Activated T-cell treated with anti-CD3 and anti-CD28 coated beads, Interleukin-2, amount 50 U/mL, for 48 hours (primary cell): ENCODE measurements around the gene POLR2L.

ENCODE experiments used
- DNase-seq, 2 experiments: peaks; one replicate each; pipeline ENCODE4 v3.0.0-alpha.2; 2020

Gene POLR2L

DNA sequence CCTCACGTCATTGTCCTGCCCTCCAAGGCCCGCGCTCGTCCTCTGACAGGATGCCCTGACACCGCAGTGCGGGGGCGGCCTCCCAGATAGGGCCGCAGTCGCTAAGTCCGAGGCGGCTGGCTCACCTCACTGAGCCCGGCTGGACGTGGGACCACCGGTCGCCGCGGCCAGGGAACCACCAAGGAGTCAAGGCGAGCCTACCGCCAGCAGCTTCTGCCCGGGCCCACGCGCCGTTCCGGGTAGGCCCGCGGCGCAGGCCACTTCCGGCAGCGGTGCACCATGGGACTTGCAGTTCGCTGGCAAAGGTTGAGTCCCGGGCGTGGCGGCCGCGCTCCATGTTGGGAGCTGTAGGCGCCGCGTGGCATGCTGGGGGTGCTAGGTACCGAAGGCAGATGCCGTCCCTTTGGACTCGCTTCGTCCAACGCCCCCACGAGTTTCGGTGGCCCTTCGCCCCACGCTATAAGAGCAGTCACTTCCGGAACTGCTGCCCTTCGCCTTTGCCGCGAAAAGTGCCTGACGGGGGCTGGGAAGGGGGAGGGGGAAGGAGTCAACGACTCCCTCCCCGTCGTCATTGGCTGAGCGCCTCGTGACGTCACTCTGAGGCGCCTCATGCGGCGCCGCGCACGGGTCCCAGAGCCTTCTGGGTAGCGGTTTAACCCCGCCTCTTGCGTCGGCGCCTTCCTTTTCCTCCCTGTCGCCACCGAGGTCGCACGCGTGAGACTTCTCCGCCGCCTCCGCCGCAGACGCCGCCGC is 32.9 kb downstream of the POLR2L start, which contains the start of gene RPLP2:
Gene RPLP2 (plus strand): TSS at position 681 of the 753 bp plus-strand sequence. CDS start 268 bp downstream, outside the sequence.
- DNase-seq, result peak; percentile 99

DNA sequence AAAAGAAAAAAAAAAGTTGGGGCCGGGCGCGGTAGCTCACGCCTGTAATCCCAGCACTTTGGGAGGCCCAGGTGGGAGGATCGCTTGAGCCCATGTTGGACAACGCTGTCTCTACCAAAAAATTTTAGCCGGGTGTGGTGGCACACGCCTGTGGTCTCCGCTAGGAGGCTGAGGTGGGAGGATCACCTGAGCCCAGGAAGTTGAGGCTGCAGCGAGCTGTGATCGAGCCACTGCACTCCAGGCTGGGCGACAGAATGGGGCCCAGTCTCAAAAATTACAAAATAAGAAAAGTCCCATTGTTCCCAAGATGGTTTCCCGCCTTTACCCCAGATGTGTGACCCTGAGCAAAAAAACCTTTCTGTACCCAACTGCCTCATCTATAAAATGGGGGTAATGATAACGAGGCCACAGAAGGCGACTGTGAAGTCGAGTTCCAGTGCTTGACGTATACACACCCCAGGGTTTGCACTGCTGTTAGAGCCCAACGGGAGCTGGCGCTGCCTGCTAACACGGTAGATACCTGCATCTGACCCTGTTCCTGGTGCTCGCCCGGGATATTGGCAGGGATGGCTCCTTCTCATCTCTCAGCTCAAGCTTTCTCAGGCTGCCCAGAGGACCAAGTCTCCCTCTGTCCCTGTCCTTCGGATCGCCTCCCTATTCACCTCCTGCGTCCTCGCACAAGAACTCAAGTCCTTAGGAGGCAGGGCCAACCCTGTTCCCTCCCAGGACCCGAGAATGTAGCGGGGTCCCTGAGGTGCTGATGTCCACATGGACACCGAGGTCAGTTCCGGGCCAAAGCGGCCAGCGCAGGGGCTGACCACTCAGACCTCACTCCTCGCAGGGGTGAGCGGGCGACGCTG is 33.7 kb downstream of the POLR2L start:
- DNase-seq, result peak in 1 of 2 experiments; percentile 66

DNA sequence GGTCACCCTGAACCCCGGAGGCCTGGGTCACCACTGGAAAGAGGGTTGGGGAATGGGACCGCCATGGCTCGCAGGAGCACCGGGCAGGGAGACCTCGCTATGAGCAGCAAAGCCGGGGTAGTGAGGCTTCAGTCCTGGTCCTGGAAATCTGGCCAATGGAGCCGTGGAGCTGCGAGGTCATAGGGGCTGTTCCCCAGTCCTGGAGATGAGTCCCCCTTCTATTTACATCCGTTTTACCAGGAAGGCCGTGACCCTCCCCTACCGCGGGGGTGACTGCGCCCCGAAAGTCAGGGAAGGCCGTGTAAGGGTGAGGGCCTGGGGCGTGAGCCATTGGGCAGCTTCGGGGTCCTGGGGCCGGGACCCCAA is 37.7 kb downstream of the POLR2L start:
- no peak for DNase-seq

DNA sequence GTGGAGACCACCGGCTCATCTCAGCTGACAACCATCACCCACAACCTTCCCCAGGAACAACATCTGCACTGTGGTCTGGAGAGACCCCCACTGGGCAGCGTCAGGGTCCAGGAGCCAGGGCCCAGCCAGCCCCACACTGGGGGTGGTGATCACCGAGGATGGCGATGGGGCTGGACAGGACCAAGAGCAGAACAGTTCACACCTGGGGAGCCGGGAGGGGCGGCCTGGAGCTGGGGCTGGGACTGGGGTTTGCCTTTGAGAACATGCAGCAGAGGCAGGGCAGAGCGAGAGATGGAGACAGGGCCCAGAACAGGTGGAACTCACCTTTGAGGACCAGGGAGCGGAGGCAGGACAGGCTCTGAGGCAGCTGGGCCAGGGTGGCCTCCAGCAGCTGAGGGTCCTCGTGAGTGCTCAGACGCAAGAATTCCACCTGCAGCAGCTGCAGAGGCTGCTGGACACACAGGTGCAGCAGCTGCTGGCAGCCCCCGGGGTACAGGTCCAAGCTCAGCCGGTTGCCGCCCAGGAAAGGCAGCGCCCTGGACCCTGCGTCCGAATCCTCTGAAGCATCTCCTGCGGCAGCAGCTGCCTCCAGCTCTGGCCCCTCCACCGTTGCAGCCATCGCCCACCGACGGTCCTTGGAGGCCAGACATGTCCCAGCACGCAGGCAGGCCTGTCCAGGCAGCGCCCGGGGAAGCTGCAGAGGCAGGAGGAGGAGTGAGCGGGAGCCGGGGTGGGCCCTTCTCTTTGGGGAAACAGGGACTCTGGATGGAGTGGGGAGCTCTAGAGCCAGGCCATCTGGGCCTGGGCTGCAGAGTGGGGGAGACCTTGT is 38.3 kb downstream of the POLR2L start:
- no peak for DNase-seq

DNA sequence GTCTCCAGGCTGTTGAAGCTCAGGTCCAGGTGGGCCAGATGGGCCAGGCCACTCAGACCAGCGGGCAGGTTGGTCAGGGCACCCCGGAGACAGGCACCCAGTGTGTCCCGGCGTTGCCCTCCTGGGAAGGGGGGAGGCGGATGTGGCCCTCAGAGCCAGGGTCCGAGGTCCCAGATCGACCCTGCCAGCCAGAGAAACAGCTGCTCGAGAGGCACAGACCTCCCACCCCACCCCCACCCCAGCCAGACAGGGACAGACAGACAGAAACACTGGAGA is 38.9 kb downstream of the POLR2L start:
- no peak for DNase-seq

DNA sequence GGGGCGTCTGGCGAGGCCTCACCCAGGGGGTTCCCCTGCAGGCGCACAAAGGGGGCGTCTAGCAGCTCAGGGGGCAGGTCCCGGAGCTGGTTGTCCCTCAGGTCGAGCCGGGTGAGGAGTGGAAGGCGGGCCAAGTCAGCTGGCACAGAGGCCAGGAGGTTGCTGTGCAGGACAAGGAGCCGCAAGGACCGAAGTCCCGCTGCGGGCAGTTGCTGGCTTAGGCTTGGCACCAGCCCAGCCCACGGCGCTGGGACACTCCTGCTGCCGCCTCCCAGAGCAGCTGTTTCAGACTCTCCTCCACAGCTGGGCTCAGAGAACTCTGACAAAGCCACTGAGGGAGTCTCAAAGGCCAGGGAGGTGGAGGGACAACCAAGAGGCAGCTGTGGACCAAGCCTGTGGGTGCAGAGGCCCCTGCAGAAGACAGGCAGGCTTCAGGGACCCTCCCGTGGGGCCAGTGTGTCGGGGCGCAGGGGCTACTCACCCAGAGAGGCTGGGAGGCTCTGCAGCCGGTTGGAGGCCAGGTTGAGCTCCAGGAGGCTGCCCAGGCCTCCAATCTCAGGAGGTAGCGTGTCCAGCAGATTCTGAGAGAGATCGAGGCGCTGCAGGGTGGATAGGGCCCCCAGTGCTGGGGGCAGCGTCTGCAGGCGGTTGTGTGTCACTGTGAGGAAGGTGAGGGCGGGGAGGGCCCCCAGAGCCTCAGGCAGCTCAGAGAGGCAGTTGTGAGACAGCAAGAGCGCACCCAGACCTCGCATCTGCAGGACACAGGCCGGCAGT is 39.4 kb downstream of the POLR2L start:
- DNase-seq, result no peak

DNA sequence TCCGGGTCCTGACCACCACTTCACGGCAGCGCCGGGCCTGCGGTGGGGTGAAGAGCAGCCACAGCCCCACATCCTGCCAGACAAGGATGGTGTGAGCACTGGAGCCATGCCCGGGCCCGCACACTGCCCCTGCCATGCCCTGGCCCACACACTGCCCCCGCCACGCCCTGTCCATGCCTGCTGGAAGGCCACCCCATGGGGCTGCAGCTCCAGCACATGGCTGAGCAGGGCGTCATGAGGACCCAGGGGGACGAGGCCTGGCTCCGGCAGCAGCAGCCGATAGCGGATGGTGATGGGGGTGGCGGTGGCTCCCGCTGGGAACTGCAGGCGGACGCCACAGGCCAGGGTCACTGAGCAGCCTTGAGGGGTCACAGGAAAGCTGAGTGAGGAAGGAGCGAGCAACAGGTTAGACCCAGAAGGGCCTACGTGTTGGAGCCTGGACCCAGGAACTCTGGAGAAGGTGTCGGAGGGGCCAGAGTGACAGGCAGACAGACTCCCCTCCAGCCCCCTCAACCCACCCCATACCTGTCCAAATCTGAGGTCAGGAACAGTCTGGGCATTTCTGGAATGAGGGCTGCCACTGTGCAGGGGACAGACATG is 40.2 kb downstream of the POLR2L start:
- DNase-seq, result no peak

DNA sequence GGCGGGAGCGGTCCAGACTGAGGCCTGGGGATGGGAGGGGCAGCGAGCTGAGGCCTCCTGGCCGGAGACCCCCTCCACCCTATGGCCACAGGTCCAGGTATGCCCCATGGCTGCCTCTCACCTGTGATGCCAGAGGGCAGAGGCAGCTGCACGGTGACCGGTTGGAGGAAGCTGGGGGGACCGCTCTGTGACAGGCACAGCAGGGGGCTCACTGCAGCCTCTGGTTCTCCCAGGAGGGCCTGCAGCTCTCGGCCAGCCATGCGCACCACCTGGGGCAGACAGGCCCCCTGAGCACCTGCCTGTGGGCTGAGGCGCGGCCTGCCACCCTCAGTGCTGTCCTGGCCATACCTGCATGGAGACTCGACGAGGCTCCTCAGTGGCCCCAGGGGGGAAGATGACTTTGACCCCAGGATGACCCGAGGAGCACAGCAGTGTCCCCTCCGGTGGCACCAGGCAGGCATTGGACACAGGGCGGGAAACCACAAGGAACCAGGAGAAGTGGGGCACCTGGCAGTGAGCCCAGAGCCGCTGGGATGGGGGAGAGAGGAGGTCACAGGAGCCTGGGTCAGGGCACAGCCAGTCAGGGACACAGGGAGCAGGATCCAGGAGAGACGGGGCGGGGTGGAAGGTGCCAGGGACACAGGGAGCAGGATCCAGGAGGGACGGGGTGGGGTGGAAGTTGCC is 41.1 kb downstream of the POLR2L start:
- no peak for DNase-seq

DNA sequence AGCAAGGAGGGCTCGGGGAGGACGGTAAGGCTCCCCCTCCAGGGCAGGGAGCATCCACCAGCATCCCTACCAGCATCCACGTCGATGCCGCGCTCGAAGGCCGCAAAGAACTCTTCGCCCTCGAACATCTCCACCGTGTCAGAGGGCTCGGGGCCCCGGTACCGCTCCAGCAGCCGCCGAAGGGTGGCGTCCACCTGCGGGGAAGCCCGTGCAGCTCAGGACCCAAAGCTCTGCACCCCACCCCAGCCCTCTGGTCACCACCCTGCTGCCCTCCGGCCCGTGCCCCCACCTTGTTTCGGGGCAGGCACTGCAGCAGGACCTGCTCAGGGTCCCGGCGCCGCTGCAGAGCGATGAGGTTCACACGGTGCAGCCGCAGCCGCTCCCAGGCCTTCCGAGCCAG is 41.9 kb downstream of the POLR2L start:
- DNase-seq, result no peak

DNA sequence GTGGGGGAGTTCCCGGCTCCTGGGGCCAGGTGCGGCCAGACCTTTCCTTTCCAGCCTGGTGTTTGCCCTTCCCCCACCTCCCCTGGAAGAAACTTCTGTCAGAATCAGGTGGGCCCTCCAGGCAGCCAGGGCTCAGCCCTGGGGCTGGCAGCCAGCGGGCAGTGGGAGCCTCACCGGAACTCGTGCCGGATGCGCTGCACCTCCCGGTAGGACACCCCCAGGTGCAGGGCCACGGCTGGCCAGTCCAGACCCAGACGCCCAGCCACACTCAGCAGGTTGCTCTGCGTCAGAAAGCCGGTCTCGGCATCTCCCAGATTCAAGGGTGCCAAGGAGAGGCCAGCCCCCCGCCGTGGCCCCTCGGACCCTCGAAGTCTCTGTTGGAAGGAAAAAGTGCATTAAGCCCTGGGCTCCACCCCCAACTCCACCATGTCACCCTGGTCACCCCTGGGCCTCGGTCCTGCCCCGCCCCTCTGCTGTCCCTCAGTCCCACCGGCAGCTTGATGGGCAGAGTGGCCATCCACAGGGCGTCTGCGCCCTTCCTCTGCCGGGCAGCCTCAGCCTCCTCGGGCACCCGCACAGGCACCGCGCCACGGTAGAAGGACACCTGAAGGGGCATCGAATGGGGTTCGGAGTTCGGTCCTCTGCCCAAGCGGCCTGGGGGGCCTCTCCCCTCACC is 42.5 kb downstream of the POLR2L start:
- DNase-seq, result no peak

DNA sequence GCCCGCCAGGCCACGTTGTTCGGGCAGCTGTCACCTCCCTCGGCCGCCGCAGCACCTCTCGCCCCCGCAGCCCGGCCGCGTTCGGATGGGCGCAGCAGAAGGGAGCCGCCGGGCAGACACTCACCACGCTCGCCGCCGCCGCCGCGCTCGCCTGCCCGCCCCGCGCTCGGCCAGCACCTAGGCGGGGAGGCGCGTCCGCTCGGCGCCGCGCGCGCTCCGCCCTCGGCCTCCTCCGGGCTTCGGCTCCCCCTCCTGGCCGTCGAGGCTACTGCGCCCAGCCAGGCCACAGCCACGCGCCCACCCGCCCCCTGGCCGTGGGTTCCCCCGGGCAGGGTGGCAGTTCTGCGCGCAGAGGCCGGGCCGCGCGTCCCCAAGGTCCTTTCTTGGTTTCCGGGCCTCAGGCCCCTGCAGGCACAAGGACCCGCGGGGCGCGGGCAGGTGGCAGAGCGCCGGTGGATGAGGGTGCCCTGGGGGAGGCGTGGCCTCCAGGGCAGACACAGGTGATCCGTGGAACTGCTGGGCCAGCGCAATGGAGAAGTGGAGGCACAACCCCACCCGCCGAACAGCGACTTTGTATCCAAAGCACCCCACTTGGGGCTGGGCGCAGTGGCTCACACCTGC is 44.1 kb downstream of the POLR2L start, which contains the start of gene SLC25A22:
Gene SLC25A22 (minus strand): TSS at position 189 of the 621 bp plus-strand sequence. CDS start 3,275 bp downstream, outside the sequence.
- peak; percentile 91 to 93 for DNase-seq

DNA sequence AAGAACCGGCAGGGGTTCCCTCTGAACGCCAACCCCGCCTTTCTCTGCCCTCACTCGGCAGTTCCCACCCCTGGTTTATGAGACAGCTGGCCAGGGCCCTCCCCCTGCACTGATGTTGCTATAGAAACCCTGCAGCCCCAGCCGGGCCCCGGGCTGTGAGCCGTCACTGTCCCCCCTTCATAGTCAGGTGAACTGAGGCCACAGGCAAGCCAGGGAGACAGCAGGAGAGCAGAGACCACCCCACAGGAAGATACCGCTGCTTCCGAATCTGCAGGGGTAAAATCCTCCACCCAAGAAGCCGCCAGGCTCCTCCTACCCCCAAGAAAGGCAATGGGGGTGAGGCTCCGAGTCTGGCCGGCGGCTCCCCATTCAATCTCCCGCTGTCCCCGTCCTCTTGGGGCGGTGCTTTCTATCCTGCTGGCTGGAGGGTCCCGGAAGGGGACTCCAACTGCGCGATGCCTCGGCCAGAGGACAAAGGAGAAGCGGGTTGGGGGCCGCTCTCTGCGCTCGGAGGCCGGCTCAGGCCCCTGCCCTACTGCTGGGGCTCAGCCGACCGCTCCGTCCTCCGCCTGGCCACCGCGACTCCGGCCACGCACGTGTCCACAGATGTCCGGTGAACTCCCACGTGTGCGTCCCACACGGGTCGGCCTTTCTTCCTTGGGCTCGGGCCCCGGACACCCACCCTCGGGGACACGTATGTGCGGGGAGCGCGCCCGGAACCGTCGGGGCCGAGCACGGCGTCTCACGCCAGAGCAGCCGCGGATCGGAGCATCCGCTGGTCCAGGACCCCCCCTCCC is 44.8 kb downstream of the POLR2L start:
- peak; percentile 82 to 88 for DNase-seq

DNA sequence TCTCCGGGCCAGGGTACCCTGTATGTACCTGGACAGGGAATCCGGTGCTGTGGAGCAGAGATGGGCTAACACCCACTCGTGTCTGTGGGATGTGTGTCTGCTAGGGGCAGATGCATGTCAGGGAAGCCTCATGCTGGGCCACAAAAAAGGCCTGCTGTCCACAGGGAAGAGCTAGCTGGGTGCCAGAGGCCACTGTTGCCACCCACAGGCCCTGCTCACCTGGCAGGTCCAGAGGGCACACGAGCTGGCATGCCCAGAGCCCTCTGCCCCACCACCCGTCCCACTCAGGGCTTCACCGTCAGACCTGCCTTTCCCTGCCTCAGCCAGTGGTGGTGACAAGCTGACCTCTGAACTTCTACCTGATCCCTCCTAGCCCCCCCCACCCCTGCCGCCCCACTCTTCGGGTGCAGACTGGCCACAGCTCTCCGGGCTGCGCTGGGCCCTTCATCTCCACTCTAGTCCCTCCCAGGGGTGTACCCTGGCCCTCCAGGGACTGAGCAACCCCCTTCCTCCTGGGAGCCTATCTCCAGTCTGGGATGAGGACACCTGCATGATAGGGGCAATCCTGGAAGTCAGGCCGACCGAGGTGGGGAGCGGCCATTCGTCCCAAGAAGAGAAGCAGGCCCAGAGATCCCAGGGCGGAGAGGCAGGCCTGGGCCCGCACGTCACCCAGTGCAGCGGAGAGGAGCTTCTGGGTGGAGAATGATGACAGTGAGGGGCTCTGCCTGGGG is 45.6 kb downstream of the POLR2L start:
- no peak for DNase-seq

DNA sequence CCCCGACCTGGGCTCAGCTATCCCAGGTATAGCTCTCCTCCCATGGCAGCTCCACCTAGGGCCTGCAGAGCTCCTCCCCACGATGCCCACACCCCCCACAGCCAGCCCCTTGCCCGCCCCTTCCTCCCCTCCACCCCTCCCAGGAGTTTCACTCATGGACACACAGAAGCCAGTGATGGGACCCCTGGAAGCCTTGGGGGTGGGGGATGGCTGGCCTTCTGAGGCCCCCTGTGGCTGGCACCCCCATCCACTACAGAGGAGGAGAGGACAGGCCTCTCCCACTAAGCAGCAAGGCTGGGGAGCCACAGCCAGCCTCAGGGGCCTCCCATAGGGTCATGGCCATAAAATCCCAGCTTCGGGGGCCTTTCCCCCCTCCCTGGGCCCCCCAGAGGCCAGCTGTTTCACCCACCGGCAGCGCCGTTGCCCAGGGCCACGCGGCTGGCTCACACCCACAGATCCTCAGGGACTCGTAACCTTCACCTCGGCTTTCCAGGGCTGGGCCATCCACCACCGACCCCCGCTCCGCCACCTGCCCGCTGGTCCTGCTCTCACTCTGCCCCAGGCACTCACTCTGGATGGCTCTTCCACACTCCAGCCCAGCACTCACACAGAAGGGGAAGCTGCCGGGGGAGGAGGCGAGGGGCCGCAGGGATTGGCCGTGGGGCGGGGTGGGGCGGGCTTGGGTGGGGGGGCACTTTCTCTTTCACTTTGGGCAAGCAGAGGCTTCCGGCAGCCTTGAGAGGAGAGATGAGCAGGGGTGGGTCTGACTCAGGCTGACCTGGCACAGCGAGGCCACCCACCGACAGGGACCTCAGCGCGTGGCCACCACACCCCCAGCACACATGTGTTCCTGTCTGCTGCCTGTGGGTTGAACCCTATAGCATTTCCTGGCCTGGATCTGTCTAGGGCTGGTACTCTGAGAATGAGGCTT is 46.4 kb downstream of the POLR2L start:
- DNase-seq, result peak; percentile 88 to 91

DNA sequence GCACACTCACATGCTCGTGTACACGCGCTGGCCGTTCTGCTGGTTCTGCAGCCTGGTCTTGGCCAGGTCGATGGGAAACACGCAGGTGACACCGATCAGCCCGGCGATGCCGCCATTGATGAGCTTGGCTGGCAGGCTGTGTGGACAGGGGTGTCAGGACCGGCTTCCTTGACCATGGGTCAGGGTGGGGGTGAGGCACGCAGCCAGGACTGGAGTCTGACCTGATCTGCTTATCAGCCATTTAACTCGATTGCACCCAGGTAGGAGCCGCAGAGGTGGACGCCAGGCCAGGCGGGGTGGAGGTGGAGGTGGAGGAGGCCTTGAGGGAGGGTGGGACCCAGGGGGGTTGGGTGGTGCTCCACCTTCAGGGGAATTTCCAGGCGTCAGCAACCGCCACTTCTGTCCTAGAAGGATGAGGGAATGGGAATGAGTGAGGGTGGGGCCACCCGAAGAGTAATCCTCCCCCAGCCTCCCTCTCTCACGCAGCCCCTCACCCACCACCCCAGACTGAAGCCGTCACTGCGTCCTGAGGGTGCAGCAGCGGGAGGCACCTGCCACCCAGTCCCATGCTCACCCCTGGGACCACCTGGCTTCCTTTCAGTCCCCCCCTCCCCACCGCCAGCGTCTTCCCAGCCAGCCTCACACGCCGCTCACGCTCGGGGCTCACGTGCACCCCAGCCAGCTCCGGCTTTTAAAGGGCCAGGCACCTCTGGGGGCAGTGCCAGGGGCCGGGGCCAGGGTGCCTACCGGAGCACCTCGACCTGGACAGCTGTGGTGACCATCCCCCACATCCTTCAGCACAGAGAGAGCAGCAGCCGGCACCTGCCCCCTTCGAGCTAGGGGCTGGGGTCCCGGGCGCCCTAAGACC is 47.3 kb downstream of the POLR2L start:
- DNase-seq, result no peak

DNA sequence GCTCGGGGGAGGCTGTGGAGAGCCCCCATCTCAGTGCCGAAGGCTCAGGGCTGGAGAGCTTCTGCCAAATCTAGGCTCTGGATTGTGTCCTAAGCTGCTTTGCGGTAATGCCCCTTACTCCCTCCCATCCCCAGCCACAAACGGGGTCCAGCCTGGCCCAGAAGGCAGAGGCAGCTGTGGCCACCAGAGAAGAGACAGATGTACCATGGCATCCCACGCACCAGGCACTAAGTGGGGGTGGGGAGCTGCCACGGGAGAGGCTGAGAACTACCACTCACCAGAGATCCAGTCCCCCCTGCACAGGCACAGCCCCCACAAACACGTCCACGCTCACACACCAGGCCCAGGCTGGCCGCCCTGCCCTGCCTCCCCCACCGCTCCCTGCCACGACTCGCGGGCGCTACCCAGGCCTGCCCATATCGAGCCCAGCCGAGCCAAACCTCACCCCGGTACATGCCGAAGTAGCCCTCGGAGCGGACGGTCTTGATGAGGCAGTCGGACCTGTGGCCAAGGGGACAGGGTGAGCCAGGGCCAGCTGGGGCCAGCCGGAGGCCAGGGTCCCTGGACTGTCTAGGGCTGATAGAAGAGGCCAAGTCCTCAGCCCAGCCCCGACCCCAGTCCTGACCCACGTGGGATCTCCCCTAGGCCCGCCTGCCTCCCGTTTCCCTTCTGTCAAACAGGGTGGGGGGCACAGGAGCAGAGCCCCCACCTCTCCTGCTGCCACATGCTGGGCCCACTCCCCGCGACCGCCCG is 48.1 kb downstream of the POLR2L start:
- DNase-seq, result no peak
